T-helper 2 cell treated with Interferon-gamma antibody and Interleukin-4, amounts not matched to agents 5 μg/mL and 100 μg/mL, for 36 hours (primary cell): ENCODE results near the gene HGD.
"Not testable (repeated sequence)": the region's sequence is repeated elsewhere in the genome, so short reads cannot be mapped to it uniquely, and the experiment has no call there.

Experiments used
- DNase-seq: peaks from one replicate; pipeline ENCODE4 v3.0.0; 2021; ENCODE audit warnings: low spot score
- H3K27ac Mint-ChIP-seq: one replicate; pipeline ENCODE4 v1.8.0; 2021; ENCODE audit warnings: mild to moderate bottlenecking, mixed read lengths
- H3K27me3 Mint-ChIP-seq: one replicate; pipeline ENCODE4 v1.8.0; 2021; ENCODE audit warnings: low read depth, mixed read lengths
- H3K36me3 Mint-ChIP-seq: one replicate; pipeline ENCODE4 v1.8.0; 2021; ENCODE audit warnings: low read depth, mixed read lengths
- H3K4me1 Mint-ChIP-seq: one replicate; pipeline ENCODE4 v1.8.0; 2021; ENCODE audit warnings: low read depth, mixed read lengths
- H3K4me3 Mint-ChIP-seq: one replicate; pipeline ENCODE4 v1.8.0; 2022; ENCODE audit warnings: mild to moderate bottlenecking, moderate library complexity, mixed read lengths
- H3K9me3 Mint-ChIP-seq: one replicate; pipeline ENCODE4 v1.8.0; 2021; ENCODE audit warnings: mixed read lengths

The HGD gene

GRCh38 chr3:120685411-120685810 is 3.4 kb upstream of the HGD start:
- no peak for DNase-seq
- Mint-ChIP-seq H3K4me1 (no peaks in the 10 kb centered on the region), H3K27ac (no peak overlapping the region), H3K27me3 (no peaks in the 10 kb centered on the region), H3K4me3 (no peak overlapping the region), H3K9me3 (no peaks in the 10 kb centered on the region), H3K36me3 (peaks cover 3% of the 10 kb centered on the region)

- H3K27me3 Mint-ChIP-seq: no peaks in the 10 kb centered on the region
- DNase-seq: no peak
- no peak overlapping the region for H3K27ac Mint-ChIP-seq
- no peaks in the 10 kb centered on the region for H3K9me3 Mint-ChIP-seq
- H3K36me3 Mint-ChIP-seq: peaks cover 3% of the 10 kb centered on the region
- H3K4me1 Mint-ChIP-seq: no peaks in the 10 kb centered on the region
- no peak overlapping the region for H3K4me3 Mint-ChIP-seq
Observed at GRCh38 chr3:120684896-120685295, 2.9 kb upstream of the HGD start.

- Mint-ChIP-seq H3K36me3 (peaks cover 3% of the 10 kb centered on the region), H3K4me3 (no peak overlapping the region), H3K27me3 (no peaks in the 10 kb centered on the region), H3K27ac (no peak overlapping the region), H3K4me1 (peaks cover 5% of the 10 kb centered on the region), H3K9me3 (no peaks in the 10 kb centered on the region)
- DNase-seq: no peak
Observed at GRCh38 chr3:120683671-120684301, 1.7 kb upstream of the HGD start.

- no peak for DNase-seq
- Mint-ChIP-seq H3K4me3 (no peak overlapping the region), H3K27ac (no peak overlapping the region), H3K27me3 (no peaks in the 10 kb centered on the region), H3K36me3 (peaks cover 3% of the 10 kb centered on the region), H3K9me3 (no peaks in the 10 kb centered on the region), H3K4me1 (peaks cover 11% of the 10 kb centered on the region)
Observed at GRCh38 chr3:120683213-120683612, 1.2 kb upstream of the HGD start.

- no peak overlapping the region for H3K27ac Mint-ChIP-seq
Observed at GRCh38 chr3:120681506-120682038, 467 bp downstream of the HGD start.

GRCh38 chr3:120681018-120681417 is 1.0 kb downstream of the HGD start:
- Mint-ChIP-seq H3K4me1 (peaks cover 12% of the 10 kb centered on the region), H3K27ac (no peak overlapping the region), H3K27me3 (peaks cover 2% of the 10 kb centered on the region), H3K4me3 (no peak overlapping the region), H3K9me3 (no peaks in the 10 kb centered on the region), H3K36me3 (peaks cover 3% of the 10 kb centered on the region)
- no peak for DNase-seq

More at GRCh38 chr3:120681506-120682038, 467 bp downstream of the HGD start:
- H3K27me3 Mint-ChIP-seq: peaks cover 2% of the 10 kb centered on the region
- no peak for DNase-seq
- peaks cover 12% of the 10 kb centered on the region for H3K4me1 Mint-ChIP-seq
- peaks cover 3% of the 10 kb centered on the region for H3K36me3 Mint-ChIP-seq
- no peaks in the 10 kb centered on the region for H3K9me3 Mint-ChIP-seq
- H3K4me3 Mint-ChIP-seq: no peak overlapping the region

- Mint-ChIP-seq H3K27ac (no peak overlapping the region), H3K27me3 (peaks cover 2% of the 10 kb centered on the region), H3K36me3 (peaks cover 3% of the 10 kb centered on the region), H3K4me3 (no peak overlapping the region), H3K4me1 (peaks cover 12% of the 10 kb centered on the region), H3K9me3 (no peaks in the 10 kb centered on the region)
- no peak for DNase-seq
Observed at GRCh38 chr3:120680193-120680894, 1.7 kb downstream of the HGD start.

GRCh38 chr3:120678984-120679383 is 3.1 kb downstream of the HGD start:
- H3K27me3 Mint-ChIP-seq: peaks cover 2% of the 10 kb centered on the region
- H3K4me3 Mint-ChIP-seq: no peak overlapping the region
- no peaks in the 10 kb centered on the region for H3K9me3 Mint-ChIP-seq
- DNase-seq: no peak
- H3K36me3 Mint-ChIP-seq: no peaks in the 10 kb centered on the region
- no peak overlapping the region for H3K27ac Mint-ChIP-seq
- H3K4me1 Mint-ChIP-seq: peaks cover 12% of the 10 kb centered on the region

- no peak overlapping the region for H3K4me3 Mint-ChIP-seq
- no peaks in the 10 kb centered on the region for H3K36me3 Mint-ChIP-seq
- peaks cover 12% of the 10 kb centered on the region for H3K4me1 Mint-ChIP-seq
- H3K27ac Mint-ChIP-seq: no peak overlapping the region
- peaks cover 2% of the 10 kb centered on the region for H3K27me3 Mint-ChIP-seq
- no peaks in the 10 kb centered on the region for H3K9me3 Mint-ChIP-seq
- no peak for DNase-seq
Observed at GRCh38 chr3:120678331-120678947, 3.6 kb downstream of the HGD start.

GRCh38 chr3:120677193-120677592 is 4.8 kb downstream of the HGD start:
- peaks cover 12% of the 10 kb centered on the region for H3K4me1 Mint-ChIP-seq
- not testable (repeated sequence) for H3K36me3 Mint-ChIP-seq, H3K4me3 Mint-ChIP-seq, H3K9me3 Mint-ChIP-seq, H3K27me3 Mint-ChIP-seq, DNase-seq, H3K27ac Mint-ChIP-seq

GRCh38 chr3:120673116-120673515 is 8.9 kb downstream of the HGD start:
- Mint-ChIP-seq H3K27me3 (peaks cover 2% of the 10 kb centered on the region), H3K4me1 (peaks cover under 1% of the 10 kb centered on the region)

GRCh38 chr3:120670576-120670975 is 11.5 kb downstream of the HGD start:
- H3K4me3 Mint-ChIP-seq: no peak overlapping the region
- no peaks in the 10 kb centered on the region for H3K9me3 Mint-ChIP-seq
- H3K27me3 Mint-ChIP-seq: peaks cover 2% of the 10 kb centered on the region
- H3K36me3 Mint-ChIP-seq: no peaks in the 10 kb centered on the region
- no peak overlapping the region for H3K27ac Mint-ChIP-seq
- H3K4me1 Mint-ChIP-seq: no peaks in the 10 kb centered on the region
- no peak for DNase-seq

More at GRCh38 chr3:120673116-120673515, 8.9 kb downstream of the HGD start:
- H3K36me3 Mint-ChIP-seq: no peaks in the 10 kb centered on the region
- no peak for DNase-seq
- H3K4me3 Mint-ChIP-seq: no peak overlapping the region
- no peaks in the 10 kb centered on the region for H3K9me3 Mint-ChIP-seq
- no peak overlapping the region for H3K27ac Mint-ChIP-seq

- no peaks in the 10 kb centered on the region for H3K9me3 Mint-ChIP-seq
- no peak for DNase-seq
- H3K4me3 Mint-ChIP-seq: no peak overlapping the region
- peaks cover 8% of the 10 kb centered on the region for H3K27me3 Mint-ChIP-seq
- H3K36me3 Mint-ChIP-seq: no peaks in the 10 kb centered on the region
- H3K27ac Mint-ChIP-seq: no peak overlapping the region
- H3K4me1 Mint-ChIP-seq: no peaks in the 10 kb centered on the region
Observed at GRCh38 chr3:120664926-120665325, 17.1 kb downstream of the HGD start.

- Mint-ChIP-seq H3K9me3 (no peaks in the 10 kb centered on the region), H3K4me3 (no peak overlapping the region), H3K4me1 (no peaks in the 10 kb centered on the region), H3K27ac (no peak overlapping the region), H3K36me3 (no peaks in the 10 kb centered on the region), H3K27me3 (peaks cover 8% of the 10 kb centered on the region)
- DNase-seq: no peak
Observed at GRCh38 chr3:120661945-120662344, 20.1 kb downstream of the HGD start.
